HG02759 (cell line): Measurements from ENCODE around the gene ATRNL1.
"Not testable (repeated sequence)": the region's sequence is repeated elsewhere in the genome, so short reads cannot be mapped to it uniquely, and the experiment has no call there.

ENCODE experiments used
- ATAC-seq: cut with Tn5 transposase; IDR thresholded peaks from one replicate; pipeline ENCODE4 v1.9.1; 2021; ENCODE audit warnings: mild to moderate bottlenecking, moderate library complexity; ENCODE audit not compliant: unreplicated experiment

The ATRNL1 gene

GRCh38 chr10:115214829-115215228 is 121.7 kb downstream of the ATRNL1 start:
- ATAC-seq: no peak

DNA sequence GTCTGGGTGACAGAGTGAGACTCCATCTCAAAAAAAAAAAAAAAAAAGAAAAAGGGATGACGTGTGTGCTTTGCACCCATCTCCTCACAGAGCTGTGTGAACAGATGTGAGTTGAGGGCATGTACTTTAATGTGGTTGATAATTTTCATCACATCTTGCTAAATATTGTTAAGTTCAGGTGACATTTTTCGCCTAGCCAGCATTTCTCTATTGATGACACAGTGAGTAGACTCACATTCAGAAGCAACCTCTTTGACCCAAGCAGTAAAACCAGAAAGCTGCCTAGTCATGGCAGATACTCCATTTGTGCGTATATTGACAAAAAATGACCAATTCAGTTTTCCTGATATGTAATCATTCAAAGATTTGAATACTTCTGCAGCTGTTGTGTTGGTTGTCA is 126.0 kb downstream of the ATRNL1 start:
- ATAC-seq: no peak

DNA sequence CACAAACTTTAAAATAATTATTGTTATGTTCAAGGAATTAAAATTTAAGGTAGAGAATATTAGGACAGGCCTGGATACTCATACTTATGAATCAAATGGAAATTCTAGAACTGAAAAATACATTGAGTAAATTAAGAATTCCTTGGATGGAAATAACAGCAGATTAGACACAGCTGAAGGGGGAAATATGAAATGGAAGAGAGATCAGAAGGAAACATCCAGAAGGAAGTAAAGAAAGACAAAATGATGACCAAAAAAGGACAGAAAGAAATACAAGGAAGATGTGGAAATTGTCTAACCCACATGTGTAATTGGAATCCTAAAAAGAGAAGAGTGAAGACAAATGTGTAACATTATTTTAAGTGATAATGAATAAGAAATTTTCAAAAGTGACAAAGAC is 128.9 kb downstream of the ATRNL1 start:
- no peak for ATAC-seq

- ATAC-seq: no peak
Measured at GRCh38 chr10:115239761-115240160, 146.6 kb downstream of the ATRNL1 start.

GRCh38 chr10:115250784-115251183 is 157.6 kb downstream of the ATRNL1 start:
- ATAC-seq: no peak

GRCh38 chr10:115253765-115254164 is 160.6 kb downstream of the ATRNL1 start:
- not testable (repeated sequence) for ATAC-seq

DNA sequence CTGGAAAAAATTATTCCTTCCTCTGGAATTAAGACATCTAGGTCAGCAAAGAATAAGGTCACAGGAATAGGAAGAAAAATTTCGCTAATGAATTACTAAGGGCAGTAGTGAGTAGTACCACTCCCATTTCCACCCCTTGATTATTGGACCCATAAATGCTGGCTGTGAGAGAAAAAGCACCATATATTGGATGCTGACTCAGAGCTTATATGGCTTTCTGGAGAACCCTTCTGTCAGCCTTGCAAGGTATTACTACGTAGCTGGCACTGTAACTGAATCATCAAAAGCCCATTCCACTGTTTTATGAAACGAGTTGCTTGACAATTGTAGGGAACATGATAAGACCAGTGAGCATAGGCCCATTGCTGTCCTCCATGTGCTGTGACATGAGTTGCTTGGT is 179.3 kb downstream of the ATRNL1 start:
- no peak for ATAC-seq

GRCh38 chr10:115278294-115278693 is 185.1 kb downstream of the ATRNL1 start:
- no peak for ATAC-seq

GRCh38 chr10:115295213-115295805 is 202.1 kb downstream of the ATRNL1 start:
- no peak for ATAC-seq

GRCh38 chr10:115300080-115300479 is 206.9 kb downstream of the ATRNL1 start:
- ATAC-seq: no peak

GRCh38 chr10:115319669-115320068 is 226.5 kb downstream of the ATRNL1 start:
- not testable (repeated sequence) for ATAC-seq

DNA sequence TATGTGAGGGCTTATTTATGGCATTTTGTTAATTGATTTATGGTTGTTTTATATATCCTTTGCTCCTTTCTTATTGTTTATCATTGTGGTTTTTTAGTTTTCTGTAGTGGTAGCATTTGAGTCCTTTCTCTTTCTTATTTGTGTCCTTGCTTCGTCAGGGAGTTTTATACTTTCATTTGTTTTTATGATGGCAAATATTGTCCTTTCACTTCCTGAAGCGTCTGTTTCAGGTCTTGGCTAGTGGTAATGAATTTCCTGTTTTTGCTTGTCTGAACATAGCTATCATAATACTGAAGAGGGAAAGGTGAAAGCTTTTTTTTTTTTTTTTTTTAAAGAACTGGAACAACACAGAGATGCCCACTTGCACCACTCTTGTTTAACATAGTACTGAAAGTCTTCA is 228.2 kb downstream of the ATRNL1 start:
- no peak for ATAC-seq

- no peak for ATAC-seq
Measured at GRCh38 chr10:115328331-115328730, 235.2 kb downstream of the ATRNL1 start.

GRCh38 chr10:115335366-115335765 is 242.2 kb downstream of the ATRNL1 start:
- no peak for ATAC-seq

GRCh38 chr10:115355162-115355760 is 262.1 kb downstream of the ATRNL1 start:
- ATAC-seq: peak; percentile 90

DNA sequence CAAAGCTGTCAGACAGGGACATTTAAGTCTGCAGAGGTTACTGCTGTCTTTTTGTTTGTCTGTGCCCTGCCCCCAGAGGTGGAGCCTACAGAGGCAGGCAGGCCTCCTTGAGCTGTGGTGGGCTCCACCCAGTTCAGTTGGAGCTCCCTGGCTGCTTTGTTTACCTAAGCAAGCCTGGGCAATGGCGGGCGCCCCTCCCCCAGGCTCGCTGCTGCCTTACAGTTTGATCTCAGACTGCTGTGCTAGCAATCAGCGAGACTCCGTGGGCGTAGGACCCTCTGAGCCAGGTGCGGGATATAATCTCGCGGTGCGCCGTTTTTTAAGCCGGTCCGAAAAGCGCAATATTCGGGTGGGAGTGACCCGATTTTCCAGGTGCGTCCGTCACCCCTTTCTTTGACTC is 274.8 kb downstream of the ATRNL1 start:
- ATAC-seq: not testable (repeated sequence)

GRCh38 chr10:115379064-115379463 is 285.9 kb downstream of the ATRNL1 start:
- ATAC-seq: no peak

- no peak for ATAC-seq
Measured at GRCh38 chr10:115384665-115385064, 291.5 kb downstream of the ATRNL1 start.

GRCh38 chr10:115390607-115391006 is 297.4 kb downstream of the ATRNL1 start:
- no peak for ATAC-seq

- no peak for ATAC-seq
Measured at GRCh38 chr10:115398026-115398425, 304.9 kb downstream of the ATRNL1 start.

DNA sequence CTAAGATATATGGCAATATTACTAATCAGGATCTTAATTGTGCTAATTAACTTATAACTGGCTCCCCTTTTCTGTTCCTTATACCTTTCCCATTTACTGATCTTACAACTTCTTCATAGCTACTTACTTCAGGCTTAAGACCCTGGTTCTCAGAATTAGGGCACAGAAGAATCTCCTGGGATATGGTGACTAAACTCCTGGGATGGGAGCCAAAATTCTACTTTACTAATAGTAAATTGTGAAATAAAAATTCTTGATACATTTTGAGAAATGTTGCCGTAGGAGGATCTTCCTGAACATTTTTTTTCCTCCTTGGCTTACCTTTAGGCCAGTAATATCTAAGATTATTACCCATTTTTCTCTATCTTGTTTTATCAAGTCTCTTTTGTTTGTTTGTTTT is 309.5 kb downstream of the ATRNL1 start:
- ATAC-seq: no peak

GRCh38 chr10:115405838-115406237 is 312.7 kb downstream of the ATRNL1 start:
- not testable (repeated sequence) for ATAC-seq

GRCh38 chr10:115409347-115409746 is 316.2 kb downstream of the ATRNL1 start:
- no peak for ATAC-seq
